ES-I3 (cell line): ENCODE data around the gene STRIP1.

Experiments
- H3K36me3 ChIP-seq: 2 replicates; pipeline ENCODE4 v1.6.1; 2013; ENCODE audit warnings: mild to moderate bottlenecking, low read length, control low read depth, moderate library complexity; ENCODE audit not compliant: insufficient read depth
- H3K4me1 ChIP-seq: 2 replicates; pipeline ENCODE4 v1.6.1; 2013; ENCODE audit warnings: mild to moderate bottlenecking, control low read depth, low read length; ENCODE audit not compliant: insufficient read depth
- H3K9ac ChIP-seq: 2 replicates; pipeline ENCODE4 v1.6.1; 2013; ENCODE audit warnings: low read depth, mild to moderate bottlenecking, low read length, moderate library complexity
- H3K9me3 ChIP-seq: 2 replicates; pipeline ENCODE4 v1.6.1; 2013; ENCODE audit warnings: mild to moderate bottlenecking, low read length, moderate library complexity; ENCODE audit not compliant: control insufficient read depth, insufficient read depth

The STRIP1 gene

DNA sequence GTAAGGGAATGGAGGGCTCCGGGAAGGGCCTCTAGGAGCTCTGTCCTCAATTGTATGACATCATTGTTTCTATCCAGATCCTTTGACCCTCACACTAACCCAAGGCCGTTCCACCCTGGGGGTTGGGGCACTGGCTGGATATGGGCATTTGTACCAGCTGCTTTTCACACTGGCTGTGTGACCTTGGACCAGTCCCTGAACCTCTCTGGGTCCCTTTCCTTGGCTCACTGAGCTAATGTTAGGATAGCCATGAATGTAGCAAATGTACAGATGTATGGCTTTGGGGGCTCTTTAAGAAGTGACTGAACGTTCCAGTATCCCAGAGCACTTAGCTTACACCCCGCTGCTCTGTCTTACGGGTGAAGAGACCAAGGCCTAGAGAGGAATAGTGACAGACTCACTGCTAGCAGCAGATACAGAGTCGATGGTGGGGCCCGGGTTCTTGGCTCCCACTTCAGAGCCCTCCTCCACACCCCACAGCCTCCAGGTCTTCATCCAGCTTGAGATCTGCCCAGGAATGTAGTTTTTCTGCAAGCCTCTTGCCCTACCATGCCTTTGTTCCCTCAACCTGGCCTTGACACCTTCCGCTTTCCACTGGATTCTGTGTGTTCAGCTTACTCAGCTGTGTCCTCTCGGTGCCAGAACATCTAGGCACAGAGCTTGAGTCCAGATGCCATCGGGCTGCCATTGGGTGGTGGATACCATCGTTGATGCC lies 63.2 kb downstream of the STRIP1 start:
- Histone ChIP-seq H3K4me1 (no peaks in the 10 kb centered on the region), H3K36me3 (no peaks in the 10 kb centered on the region), H3K9me3 (no peaks in the 10 kb centered on the region), H3K9ac (no peak overlapping the region)

DNA sequence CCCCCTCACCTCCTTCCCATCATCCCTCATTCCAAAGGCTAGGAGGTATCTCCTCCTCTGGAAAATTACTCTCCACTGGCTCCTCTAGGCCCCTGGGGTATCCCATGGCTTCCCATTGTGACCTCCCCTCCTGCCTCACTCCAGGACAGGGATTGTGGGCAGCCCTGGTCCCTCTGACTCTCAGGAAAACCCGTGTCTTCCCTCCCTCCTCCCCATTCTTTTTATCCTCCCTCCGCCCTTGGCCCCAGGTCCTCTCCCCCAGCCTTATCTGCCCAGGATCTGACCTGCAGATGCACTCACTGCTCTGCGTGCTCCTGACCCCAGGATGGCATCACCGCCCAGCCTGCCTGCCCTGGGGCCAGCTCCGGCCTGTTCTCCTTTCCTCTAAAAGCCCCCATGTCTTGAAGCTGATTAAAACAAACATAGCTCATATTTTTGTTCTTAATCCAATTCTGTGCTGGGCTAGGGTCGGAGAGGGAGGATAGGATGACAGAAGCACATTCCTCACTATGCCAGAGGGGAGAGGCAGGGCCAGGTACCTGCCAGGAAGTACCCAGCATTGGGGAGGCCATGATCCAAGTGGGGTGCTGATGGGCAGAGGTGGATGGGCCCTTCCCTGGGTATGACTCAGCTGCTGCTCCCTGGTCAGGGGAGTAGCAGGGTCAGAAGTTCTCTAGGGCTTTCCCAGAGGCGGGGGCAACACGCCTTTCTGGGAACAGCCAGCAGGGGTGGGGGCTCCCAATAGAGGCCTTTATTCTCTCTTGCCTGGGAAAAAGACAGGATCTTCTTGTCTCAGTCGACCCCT lies 64.0 kb downstream of the STRIP1 start:
- Histone ChIP-seq H3K9ac (no peak overlapping the region), H3K36me3 (no peaks in the 10 kb centered on the region), H3K4me1 (no peaks in the 10 kb centered on the region), H3K9me3 (no peaks in the 10 kb centered on the region)

DNA sequence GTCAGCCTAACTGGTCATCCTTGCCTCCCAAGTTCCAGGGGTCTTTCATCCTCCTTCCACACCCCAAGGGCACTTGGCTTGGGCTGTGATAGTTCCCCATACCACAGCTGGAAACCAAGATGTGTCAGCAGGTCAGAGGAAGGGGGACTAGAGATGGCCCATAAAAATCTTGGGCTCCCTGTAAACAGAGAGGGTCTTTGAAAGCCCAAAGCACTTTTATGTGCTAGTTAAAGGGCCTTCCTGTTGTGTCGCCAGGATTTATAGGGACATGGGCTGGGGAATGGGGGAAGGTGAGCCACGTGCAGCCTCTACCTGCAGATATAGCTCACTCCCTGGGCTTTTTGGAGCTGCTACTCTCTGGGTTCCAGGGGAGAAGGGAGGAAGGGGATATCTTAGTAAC lies 65.9 kb downstream of the STRIP1 start:
- no peak overlapping the region for H3K9ac ChIP-seq
- H3K4me1 ChIP-seq, result no peaks in the 10 kb centered on the region
- H3K36me3 ChIP-seq, result no peaks in the 10 kb centered on the region
- H3K9me3 ChIP-seq, result no peaks in the 10 kb centered on the region

- Histone ChIP-seq H3K4me1 (no peaks in the 10 kb centered on the region), H3K36me3 (no peaks in the 10 kb centered on the region), H3K9ac (no peak overlapping the region), H3K9me3 (no peaks in the 10 kb centered on the region)
Measured at GRCh38 chr1:110102081-110102480, 67.7 kb downstream of the STRIP1 start.
